ENCODE measurements around the gene CRACR2B.

DNA sequence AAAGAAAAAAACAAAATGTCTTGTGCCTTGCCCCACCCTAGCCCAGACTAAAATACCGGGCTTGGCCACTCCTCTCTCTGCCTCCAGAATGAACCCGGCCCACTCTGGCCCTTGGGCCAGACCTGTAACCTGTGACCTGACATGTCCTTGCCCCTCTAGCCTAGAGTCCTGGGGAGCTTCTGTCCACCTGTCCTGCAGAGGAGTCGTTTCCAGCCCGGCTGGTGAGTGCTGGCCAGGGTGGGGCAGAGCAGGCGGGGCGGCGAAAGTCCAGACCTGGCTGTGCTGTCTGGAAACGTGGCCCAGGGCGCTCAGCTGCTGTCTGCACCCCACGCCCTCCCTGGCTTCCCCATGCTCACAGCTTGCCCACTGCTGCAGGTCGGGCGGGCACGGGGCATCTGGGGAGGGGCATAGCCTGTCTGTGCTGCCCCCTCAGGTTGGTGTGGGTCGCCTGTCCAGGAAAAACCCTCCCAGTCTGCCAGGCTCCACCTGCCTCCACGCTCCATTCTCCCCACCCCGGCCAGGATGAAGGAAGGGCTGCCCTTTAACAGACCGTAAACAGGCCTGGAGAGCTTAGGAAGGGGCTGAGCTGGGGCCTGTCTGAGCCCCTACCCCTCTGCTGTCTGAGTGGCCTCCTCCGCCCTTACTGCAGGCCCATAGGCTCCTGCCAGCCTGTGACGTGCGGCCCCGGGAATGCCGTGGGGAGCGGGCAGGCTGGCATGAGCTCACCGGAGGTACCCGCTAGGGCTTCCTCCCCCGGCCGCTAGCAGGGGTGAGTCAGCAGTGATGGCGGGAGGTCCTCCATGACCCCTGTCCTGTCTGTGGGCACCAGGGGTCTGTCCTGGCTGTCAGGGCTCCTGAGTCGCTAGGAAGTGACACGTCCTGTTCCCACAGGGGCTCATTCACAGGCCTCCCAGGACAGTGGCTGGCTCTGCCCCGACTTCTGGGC, 6.9 kb downstream of the CRACR2B start:
- TF ChIP-seq ZNF384 (IDR thresholded peaks at IDR 0.05) (no peak), L3MBTL2 (conservative IDR thresholded peaks at IDR 0.05) (no peak), SUZ12 (IDR thresholded peaks at IDR 0.05) (no peak), LEF1 (IDR thresholded peaks at IDR 0.05; ENCODE audit: borderline replicate concordance) (no peak), FOXA1 (IDR thresholded peaks at IDR 0.05) (no peak)

Data from HEK293T (cell line).